HG03066 (cell line): ENCODE measurements around the gene TMBIM1.
A peak's percentile ranks its signal among the peaks of the same experiment; 100 is the strongest.

ENCODE experiments used
- ATAC-seq: cut with Tn5 transposase; IDR thresholded peaks from one replicate; pipeline ENCODE4 v1.9.1; 2021; ENCODE audit warnings: low read depth; ENCODE audit not compliant: unreplicated experiment

Gene TMBIM1, protein sequence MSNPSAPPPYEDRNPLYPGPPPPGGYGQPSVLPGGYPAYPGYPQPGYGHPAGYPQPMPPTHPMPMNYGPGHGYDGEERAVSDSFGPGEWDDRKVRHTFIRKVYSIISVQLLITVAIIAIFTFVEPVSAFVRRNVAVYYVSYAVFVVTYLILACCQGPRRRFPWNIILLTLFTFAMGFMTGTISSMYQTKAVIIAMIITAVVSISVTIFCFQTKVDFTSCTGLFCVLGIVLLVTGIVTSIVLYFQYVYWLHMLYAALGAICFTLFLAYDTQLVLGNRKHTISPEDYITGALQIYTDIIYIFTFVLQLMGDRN

DNA sequence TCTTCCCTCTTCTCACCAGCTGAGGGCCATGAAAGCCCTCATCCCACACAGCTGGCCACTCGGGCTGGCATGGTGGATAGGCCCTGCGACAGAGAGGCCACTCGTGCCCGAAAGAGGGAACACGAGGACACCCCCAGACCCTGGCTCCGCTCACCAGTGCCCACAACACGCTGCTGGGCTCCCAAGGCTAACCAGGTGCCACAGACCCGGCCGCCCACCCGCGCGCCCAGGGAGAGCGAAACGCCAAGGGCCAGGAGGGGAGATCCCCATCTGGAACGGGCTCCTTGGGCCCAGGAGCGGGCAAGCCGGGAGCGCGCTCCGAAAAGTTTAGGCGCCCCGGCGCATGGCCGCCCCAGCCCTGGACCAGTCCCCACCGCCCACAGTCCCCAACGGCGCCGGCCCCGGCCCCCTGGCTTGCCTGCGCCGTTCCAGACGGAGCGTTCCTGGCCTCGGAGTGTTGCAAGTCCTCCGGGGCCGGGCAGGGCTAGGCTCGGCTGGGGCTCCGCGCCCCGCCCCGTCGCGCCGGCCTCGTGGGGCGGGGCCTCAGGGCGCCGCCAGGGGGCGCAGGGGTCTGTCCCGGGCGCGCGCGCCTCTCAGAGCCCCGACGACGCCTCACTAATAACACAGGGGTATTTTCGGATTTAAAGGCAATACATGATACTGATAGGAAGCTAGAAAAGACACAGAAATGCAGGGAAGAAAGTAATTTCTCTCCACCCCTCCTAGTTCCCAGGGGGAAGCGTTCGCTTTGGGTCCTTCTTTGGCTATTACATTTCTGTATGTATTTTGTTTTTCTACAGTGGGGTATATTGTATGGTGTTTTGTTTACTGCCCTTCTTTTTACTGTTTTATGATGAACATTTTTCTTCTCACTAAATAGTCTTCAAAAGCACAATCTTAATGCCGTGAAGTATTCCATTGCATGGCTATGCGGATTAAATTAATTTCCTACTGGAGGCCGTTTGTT is at the start of gene TMBIM1:
TMBIM1 (minus strand) TSS at position 456 of the 967 bp plus-strand sequence. CDS start 10,362 bp downstream, outside the sequence.
- ATAC-seq = peak; percentile 61

DNA sequence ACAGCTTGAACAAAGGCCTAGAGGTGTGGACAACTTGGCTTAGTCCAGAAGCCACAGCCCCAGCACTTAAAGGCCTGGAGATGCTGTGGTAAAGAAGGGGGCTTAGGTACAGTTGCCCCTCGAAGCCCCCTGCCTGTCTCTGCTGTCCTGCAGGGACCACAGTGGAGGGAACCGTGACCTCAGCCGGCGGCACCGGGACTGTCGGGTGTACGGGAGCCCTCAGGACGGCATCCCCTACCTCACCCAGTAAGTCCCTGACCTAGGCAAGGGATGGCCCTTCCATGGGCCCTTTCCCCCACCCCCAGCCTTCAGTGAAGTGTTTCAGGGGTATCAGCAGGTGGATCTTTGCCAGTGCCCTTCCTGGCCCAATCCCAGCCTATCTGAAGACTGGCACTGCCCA is 49.1 kb upstream of the TMBIM1 start:
- no peak for ATAC-seq

DNA sequence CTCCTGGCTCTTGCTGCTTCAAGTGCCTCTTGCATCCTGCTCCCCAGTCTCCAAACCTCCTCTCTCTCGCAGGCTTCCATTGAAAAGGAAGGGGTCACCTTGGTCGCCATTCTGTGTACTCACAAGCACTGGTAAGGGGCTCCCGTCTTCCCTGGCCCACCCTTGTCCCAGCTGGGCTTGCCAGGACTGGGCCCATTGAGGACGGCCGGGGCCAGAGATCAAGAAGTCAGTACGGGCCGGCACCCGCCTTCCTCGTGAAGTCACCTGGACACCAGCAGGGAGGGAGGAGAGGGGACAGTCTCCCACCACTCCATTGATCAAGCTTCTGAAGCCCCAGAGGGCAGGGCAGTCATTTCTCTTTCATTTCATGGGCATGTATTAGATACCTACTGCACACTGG is 48.4 kb upstream of the TMBIM1 start:
- no peak for ATAC-seq

DNA sequence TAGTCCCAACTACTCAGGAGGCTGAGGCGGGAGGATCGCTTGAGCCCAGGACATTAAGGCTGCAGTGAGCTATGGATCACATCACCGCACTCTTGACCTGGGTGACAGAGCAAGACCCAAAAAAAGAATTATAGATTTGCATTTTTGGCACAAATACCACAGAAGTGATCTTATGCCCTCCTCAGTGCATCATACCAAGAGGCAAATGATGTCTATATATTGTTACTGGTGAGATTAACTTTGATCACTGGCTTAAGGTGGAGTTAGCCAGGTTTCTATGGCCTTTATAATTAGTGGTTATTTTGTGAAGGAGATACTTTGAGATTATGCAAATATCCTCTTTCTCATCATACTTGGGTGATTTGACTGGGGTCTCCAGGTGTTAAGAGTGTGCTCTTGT is 42.2 kb upstream of the TMBIM1 start:
- no peak for ATAC-seq

DNA sequence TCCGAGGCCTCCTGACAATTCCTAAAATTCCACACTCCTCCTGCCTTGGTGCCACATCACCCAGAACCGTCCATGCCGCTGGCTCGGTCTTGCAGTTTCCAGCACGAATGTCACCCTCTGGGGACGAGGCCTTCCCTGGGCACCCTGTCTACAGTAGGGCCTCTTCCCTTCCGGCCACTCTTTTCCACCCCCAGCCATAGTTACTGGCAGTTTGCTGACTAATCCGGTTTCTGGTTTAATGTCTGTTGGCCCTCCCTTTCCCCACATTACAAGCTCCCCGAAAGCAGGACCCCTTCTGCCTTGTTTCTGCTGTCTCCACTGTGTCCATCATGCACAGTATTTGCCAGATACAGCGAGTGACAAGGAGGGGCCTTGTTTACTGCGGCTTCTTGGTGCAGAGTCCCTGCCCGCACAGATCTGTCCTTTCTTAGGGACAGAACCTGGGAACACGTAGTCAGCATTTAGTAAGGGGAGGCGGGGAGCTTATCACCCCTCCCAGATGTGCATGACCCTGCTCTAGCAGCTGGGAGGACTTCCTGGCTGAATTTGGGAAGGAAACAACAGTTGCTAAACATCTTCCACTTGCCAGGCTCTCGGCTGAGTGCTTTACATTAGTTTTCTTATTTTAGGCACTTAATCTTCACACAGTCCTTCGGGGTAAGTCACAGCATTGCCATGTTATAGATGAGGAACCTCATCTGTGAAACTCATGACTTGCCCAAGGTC is 40.8 kb upstream of the TMBIM1 start:
- ATAC-seq = no peak

DNA sequence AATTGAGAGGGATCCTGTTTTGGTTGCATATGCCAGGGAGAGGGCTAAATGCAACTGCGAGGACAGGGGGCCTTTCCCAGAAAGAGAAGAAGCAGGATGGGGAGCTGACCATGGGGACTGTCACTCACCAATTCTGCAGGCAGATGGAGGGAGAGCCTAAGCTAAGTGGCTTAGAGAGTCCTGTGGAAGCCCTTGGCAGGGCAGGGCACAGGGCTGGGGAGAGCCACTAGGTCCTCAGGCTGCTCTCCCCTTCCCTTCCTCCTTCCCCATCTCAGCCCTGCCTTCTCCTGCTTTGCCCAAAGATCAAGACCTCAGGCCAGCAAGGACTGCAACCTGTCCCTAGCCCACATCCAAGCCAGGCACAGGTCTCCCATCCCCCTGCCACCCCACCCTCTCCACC is 40.0 kb upstream of the TMBIM1 start:
- ATAC-seq = no peak

DNA sequence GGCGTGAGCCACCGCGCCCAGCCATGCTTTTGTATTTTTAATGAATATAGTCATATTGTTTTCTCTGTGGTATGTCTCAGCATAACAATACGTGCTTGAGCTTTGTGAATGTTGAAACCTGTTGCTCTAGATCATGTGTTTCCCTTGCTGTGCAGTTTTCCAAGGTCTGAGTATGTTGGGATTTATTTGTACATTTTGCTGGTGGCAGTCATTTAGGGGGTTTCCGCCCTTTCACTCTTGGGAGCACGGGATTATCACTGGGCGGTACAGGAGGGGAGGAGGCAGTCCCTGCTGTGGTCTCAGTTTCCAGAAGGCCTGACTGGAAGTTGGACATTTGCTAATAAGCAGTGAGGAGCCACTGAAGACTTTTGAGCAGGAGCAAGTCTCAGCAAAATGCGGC is 39.4 kb upstream of the TMBIM1 start:
- no peak for ATAC-seq

DNA sequence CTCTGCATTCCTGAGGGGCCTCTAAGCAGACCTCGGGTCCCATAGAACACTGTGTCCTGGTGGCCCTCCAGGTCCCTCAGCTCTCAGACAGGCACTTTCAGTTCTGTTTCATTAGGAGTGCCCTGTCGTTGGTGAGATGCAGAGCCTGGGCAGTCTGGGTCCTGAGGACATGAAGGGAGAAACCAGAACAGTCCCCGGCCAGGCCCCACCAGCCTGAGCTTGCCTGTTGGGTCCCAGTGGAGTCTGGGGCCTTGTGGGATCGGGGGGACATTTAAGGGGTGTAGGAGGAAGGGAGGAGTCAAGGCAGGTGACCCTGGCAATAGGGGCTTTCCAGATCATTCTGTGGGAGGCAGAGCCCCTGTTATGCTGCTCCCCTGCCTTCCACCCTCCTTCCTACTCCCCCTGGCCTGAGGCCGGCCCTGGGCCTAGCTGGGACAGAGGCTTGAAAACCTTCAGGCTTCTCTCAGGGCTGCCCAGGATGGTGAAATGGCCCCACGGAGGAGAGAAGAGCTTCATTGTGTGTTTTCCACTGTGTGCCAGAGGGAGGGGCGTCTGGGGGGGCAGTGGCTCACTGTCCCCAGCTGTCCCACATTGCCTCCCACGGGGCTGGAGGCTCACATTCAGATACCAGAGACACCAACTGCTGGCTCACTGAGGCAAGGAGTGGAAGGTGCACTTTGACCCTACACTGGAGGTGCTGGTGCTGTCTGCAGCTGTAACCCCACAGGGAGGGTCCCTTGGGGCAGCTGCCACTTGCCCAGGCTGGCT is 37.7 kb upstream of the TMBIM1 start:
- peak; percentile 47 for ATAC-seq

DNA sequence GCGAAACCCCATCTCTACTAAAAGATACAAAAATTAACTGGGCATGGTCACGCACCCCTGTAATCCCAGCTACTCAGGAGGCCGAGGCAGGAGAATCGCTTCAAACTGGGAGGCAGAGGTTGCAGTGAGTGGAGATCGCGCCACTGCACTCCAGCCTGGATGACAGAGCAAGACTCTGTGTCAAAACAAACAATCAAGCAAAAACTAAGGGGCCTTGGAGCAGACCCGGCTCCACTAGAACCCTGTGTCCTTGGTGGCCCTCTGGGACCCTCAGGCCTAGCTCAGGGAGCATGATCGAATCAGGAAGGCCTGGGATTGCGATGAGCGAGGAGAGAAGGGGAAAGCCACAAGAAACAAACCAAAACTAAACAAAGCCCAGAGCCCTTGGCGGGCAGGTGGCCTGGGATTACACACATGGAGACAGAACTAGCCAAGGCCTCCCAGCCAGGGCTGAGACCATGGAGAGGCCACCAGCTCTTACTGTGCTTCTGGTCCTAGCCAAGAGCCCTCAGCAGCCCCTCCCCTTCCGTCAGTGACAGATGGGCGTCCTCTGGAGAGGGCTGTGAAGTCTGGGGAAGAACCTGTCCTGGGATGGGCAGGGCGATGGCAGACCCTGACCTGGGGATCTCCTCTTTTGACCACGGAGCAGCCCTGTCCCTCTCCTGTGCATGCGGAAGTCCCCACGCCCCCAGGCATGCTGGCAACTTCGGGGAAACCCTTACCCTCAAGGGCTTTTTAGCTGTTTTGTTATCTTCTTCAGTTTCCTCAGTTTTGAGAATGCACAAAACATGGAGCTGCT is 36.9 kb upstream of the TMBIM1 start:
- peak; percentile 46 for ATAC-seq

DNA sequence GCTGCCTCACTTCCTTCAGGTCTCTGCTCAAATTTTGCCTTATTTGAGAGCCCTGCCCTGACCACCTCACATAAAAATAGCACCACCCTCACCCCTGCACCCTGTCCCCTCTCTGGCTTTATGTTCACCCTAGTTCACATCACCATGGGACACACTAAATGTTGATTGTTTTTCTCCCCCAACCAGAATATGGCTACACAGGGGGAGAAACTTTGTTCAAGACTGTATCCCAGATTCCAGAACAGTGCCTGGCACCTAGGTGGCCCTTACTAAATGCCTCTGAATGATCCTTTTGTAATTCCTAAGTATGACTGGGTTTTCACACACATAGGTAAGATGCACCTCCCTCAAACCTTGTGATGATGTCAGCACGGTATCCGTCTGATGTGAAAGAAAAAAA is 36.0 kb upstream of the TMBIM1 start:
- no peak for ATAC-seq

DNA sequence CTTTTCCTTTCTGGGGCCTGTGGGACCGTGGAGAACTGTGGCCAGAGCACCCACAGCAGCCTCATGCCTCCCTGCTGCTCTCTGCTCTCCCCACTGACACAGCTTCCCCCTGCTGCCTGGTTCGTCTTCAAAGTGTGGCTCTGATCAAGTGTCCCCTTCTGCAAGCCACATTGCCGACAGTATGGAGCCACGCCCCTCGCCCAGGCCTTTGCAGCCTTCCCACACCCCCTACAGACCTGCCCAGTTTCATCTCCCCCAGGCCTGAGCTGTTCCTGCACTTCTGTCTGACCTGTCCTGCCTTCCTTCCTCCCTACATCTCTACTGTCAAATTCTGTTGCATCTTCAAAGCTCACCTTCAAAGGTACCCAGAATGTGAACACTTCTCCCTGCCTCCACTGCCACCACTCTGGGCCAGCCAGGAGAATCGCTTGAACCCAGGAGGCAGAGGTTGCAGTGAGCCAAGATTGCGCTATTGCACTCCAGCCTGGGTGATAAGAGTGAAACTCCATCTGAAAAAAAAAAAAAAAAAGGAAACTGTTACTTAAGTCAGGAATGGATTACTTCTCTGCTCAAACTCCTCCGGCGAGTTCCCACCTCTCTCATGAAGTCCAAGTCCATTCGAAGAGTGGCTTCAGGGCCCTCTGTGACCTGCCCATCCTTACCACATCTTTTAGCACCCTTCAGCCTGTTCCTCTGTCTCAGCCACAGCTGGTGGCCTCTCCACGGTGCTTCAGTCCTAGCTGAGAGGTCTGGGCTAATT is 35.3 kb upstream of the TMBIM1 start:
- ATAC-seq = no peak

DNA sequence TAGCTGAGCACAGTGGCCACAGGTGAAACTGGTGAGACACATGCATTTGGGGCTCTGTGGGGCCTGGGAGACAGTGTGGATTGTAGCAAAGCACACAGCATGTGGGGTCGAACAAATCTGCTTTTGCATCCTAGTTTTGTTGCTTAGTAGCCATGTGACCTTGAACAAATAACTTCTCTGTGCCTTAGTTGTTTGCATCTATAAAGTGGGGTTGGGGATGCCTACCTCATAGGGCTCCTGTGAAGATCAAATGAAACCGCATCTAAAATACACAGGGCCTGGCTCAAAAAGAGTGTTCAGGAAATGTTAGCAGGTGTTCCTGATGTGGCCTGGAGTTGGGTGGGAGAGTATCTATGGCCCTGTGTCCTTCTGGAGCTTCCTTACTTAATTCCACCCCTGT is 34.0 kb upstream of the TMBIM1 start:
- ATAC-seq = no peak

DNA sequence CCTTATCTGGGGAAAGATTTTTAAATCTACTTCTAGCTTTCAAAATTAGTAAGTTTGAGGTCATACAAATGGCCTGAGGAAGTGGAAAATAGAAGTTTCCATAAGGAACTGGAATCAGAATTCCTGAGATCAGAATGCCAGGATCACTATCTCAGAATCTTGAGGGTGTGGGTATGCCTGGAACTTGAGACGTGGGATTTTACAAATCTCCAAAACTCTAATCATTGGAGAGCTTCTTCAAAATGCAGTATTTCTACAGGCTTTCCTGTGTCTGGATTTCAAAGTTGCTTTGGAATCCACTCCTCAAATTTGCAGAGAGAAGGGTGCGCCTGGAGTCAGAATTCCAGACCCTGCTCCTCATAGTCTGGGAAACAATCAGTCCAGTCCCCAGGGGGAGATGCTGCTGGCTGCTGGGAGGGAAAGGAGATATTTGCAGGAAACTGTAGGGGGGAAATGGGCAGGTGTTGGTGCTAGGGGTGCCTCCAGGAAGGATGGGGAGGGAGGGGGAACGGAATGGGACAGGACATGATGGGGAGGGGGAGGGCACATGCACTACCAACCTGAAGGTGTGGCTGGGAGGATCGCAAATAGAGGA is 33.4 kb upstream of the TMBIM1 start:
- ATAC-seq = no peak

DNA sequence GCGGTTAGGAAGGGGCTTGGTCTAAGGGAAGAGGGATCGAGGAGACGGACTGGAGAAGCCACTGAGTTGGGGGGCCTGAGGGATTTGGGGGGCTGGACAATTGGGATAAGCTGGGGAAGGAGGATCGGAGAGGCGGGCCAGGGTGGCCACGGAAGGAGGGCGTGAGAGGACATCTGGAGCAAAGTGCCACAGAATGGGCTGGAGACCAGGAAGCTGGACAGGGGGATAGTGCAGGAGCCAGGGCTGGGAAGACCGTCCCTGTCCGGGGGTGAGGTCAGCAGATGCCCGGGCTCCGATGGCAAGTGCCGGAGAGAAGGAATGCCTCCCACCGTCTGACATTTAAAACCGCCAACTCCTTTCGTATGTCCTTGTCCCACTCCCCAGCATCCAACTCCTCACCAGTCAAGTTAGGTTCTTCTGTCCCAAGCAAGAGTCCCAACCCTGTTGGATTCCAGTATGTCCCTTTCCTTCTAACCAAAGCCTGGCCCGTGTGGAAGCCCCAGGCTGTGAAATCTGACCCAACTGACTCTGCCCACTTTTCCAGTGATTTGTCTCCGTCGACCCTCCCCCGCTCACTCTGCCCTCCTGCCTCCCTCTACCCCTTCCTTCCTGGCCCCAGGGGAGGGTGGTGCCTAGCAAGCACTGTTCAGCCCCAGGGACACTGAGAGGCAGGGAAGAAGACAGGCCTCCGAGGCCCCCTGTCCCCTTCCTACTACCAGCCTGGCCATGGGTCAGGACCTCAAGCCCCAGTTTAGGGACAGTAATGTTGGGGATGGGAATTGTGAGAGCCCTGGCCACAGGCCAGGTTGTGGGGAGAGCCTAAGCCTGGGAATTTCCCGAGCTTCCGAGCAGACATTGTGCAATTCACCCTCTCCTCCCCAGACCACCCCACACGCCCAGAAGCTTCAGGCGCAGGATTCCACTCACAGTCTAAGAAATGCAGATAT is 31.5 kb upstream of the TMBIM1 start:
- no peak for ATAC-seq

DNA sequence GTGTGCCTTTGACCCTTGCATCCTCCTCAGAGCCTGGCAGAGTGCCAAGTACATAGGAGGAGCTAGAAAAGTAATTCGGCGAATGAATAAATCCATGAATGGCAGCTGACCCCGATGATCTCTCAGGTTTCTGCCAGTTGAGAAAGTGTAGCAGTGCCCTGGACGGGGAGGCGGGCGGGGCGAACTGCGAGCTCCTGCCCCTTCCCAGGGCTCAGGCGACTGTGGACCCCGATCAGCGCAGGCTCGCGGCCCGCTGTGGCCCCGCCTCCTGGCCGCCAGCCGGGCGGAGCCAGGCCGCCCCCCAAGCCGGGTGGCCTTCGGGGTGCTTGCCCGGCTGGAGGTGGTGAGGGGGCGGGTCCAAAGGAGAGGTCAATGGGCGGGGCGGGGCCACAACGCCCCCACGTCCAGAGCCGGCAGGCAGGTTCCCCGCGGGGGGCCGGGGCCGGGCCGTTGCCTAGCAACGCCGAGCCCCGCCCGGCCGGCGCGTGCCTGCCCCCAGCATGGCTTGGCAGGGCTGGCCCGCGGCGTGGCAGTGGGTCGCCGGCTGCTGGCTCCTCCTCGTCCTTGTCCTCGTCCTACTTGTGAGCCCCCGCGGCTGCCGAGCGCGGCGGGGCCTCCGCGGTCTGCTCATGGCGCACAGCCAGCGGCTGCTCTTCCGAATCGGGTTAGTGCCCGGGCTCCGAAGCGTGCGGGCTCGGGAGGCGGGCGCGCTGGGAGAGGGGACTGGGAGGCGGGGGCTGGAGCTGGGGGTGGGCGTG is 30.6 kb upstream of the TMBIM1 start:
- ATAC-seq = peak; percentile 65

DNA sequence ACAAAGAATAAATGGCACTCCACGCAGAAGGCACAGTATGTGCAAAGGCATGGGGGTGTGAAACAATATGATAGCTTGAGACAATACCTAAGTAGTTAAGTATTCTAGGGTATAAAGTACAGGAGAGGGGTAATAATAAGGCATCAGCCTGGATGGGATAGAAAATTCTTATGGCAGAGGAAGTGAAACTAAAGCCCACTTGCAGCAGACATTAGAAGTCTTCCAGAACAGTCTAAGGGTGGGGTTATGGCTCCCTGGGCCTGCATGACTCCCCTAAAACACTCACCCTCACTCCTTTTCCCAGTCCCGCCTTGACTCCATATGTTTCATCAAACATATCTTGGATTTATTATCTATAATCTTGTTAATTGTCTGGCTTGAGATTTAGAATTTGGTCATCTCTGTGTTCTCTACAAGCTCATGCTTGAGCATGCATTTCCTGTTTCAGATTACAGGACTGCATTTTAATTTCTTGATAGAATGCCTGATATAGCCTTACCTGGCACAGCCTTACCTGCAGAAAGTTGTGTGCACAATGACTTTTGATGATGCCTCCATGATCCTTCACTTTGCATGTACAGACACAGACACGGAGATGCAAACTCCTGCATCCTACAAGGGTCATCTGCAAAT is 28.5 kb upstream of the TMBIM1 start:
- ATAC-seq = no peak
